ENCODE data around the gene COPS8. TPM values are rescaled to one million over a fixed set of nuclear protein-coding genes. Genes with fewer than 3 reads are reported as not detected.

Gene COPS8
- total RNA-seq, 4 donors from 2014 or later, result 29.0 to 55.3 (median 30.1) TPM

- no peak for DNase-seq
- Histone ChIP-seq H3K9me3 (peaks cover 0 to 12% (median 2%) of the 10 kb centered on the region in 4 donors), H3K27me3 (no peaks in the 10 kb centered on the region), H3K4me1 (no peaks in the 10 kb centered on the region), H3K4me3 (no peak overlapping the region), H3K36me3 (no peaks in the 10 kb centered on the region), H3K27ac (no peak overlapping the region)
- TF ChIP-seq CTCF (IDR thresholded peaks at IDR 0.05) (no peak), POLR2A (IDR thresholded peaks at IDR 0.05) (no peak)
Measured at GRCh38 chr2:237149425-237149824, 63.7 kb downstream of the COPS8 start.

All from Peyer's patch (tissue), 4 donors.